Stimulated activated CD4-positive, alpha-beta T cell treated with anti-CD3 and anti-CD28 coated beads, Interleukin-15, amount 100 ng/mL, for 24 hours (primary cell): ENCODE data around the gene CUL1.

Experiments
- DNase-seq: peaks from one replicate; pipeline ENCODE4 v3.0.0-alpha.2; 2020

The CUL1 gene

DNA sequence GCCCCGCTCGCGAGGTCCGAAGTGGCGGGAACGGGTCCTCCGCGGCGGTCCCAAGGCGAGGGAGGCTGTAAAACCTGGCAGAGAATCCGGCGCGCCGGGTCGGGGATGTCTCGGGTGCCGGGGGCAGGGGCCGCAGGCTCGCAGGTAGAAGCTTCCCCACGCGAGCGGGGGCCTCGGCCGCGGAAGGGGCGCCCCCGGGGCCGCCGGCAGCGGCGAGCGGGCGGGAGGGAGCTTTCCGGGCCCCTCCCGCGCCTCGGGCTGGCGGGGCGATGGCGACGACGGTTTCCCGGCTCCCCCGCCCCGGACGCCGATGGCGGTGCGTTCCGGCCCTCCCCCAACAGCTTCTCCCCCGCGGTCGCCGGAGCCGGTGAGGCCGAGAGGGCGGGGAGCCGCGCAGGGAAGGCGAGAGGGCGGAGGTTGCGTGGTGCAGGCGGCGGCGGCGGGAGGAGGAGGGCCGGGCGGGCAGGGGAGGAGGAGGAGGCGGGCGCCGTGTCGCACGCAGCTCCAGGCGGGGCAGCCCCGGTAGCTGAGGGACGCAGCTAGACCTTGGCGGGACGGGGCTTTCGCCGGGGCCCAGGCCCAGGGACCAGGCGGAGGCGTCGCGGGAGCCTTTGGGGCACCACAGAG lies at the start of gene CUL1:
TSS of gene CUL1 (plus strand) at position 507 of the 627 bp plus-strand sequence. CDS start 31,220 bp downstream, outside the sequence.
- DNase-seq: peak; percentile 90

DNA sequence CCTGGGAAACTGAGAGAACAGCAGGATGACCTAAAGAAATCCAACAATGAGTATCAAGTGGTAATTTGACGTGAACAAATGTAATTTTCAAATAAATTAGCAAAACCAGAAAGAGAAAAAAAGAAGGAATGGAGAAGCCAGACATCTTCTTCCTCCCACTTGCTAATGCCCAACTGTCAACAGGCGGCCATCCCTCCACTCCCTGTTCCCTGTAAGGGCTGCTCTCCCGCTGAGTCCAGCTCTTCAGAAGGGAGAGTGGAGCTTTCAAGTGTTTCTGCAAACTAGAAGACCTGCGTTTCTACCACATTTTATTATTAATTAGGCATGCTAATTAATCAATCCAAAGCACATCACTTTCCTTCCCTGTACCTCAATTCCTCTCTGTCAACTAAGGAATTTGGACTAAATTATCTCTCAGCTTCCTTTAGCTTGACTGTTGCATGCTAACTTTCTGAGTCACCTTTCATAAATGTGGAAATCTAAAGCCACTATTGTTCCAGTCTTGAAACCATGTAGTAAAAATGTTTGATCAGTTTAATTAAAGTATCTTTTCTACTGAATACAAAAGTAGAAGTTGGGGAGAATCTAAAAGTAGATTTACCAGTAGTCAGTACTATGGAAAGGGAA lies 48.4 kb upstream of the CUL1 start:
- no peak for DNase-seq

DNA sequence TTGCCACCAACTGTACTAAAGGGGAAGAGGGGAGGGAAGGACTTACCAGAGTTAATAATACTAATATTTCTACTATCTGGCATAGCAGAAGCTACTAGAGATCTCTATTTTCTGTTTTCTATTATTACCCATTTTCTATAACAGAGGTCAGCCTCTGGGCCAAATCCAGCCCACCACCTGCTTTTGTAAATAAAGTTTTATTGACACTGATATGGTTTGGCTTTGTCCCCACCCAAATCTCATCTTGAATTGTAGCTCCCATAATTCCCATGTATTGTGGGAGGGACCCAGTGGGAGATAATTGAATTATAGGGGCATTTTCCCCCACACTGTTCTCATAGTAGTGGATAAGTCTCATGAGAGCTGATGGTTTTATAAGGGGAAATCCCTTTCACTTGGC lies 45.9 kb upstream of the CUL1 start:
- no peak for DNase-seq

DNA sequence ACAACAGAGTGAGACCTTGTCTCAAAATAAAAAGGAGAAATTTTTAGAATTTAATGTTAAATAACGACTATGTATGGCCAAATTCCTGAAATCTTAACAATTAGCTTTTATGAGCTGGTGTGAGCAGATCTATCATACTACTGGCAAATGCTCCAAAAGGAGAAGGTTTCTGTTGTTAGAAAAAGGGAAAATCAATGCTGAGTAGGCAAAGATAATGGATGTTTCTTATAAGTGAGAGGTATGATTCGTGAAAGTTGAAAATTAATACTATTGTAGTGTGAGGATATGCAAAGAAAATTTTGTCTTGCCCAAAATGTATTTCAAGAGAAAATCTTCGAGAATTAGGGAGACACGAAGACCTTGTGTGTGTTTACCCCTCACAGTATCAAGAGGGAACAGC lies 40.8 kb upstream of the CUL1 start:
- no peak for DNase-seq

DNA sequence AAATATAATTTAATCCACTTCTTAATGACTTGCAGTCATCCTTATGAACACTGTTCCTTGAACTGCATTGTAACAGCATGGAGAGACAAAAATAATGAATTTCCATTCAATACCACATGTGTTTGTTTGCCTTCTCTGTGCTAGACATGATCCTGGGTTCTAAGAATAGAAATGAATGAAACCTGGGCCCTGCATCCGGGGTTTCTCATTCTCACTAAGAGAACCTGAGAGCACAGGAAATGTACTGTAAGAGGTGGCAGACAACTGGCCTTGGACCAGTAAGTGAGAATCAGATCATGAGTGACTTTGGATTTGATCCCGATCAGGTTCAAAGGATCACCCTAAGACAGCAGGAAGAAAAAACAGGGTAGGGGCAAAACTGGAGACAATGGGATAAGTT lies 37.2 kb upstream of the CUL1 start:
- no peak for DNase-seq

DNA sequence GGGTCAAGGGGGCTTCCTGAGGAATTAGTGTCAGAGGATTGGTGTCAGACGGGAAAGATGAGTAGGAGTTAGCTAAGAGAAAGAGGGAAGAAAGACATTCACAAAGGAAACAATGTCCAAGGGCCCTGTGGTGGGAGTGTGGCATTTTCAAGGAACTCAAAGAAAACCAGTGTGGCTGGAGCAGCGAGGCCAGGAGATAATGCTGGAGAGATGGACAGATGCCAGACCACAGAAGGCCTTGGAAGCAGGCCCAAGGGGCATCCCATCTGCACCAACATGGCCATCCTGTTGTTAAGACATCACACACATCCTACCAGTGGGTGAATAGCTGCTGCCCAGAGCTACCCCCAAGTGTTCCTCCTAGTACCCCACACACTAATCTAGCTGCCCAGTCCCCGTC lies 36.1 kb upstream of the CUL1 start:
- DNase-seq: no peak

DNA sequence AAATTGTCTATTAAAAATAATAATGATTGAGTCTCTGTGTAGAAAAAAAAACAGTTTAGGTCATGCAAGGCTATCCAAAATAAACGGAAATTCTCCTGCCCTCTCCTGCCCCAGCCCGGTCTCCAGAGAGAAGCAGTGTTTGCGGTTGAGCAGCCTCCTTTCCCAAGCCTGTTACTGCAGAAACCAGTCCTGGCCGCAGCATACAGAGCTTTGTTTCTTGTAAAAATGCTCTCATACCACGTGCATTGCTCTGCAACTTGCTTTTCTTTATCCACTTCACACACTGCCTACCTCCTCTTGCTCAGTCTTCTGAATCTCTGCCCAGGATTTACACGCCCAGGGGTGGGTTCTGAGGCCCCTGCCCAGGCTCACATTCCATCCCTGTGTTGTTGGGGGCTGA lies 34.4 kb upstream of the CUL1 start:
- no peak for DNase-seq

DNA sequence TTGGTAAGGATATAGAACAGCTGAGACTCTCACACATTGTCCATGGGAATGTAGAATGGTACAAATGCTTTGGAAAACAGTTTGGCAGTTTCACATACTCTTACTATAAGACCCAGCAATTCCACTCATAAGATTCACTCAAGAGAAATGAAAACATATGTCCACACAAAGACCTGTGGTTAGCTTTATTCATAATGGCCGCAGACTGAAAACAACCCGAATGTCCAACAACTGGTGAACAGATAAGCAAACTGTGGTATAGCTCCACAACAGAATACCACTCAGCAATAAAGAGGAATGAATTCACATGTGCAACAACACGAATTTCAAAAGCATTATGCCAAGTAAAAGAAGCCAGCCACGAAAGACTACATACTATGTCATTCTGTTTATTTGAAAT lies 33.5 kb upstream of the CUL1 start:
- DNase-seq: no peak

DNA sequence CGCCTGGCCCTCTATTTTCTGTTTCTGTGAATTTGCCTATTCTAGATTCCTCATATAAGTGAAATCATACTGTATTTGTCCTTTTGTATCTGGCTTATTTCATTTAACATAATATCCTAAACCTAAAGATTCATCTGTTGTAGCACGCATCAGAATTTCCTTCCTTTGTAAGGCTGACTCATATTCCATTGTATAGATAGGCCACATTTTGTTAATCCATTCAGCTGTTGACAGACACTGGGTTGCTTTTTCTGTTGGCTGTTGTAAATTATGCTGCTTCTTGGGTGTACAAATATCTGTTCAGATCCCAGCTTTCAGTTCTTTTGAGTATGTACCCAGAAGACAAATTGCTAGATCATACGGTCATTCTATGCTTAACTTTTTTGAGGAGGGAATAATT lies 28.8 kb upstream of the CUL1 start:
- no peak for DNase-seq

DNA sequence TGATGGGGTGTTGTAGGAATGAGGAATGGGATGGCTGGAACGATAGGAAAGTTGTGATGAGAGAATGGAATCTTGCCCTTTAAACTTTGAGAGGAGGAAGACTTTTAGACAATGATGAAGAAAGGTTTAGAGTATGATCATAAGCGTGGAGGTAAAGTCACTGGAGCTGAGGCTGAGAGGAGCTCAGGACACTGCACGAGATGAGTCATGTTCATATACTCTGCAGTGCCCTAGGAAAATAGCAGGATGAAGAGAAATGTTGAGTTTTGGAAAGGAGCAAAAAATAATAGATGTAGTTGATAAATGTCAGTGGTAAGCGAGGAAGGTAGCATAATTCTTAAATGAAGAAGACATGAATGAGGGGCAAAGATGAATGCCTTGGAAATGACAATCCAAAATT lies 28.3 kb upstream of the CUL1 start:
- no peak for DNase-seq

DNA sequence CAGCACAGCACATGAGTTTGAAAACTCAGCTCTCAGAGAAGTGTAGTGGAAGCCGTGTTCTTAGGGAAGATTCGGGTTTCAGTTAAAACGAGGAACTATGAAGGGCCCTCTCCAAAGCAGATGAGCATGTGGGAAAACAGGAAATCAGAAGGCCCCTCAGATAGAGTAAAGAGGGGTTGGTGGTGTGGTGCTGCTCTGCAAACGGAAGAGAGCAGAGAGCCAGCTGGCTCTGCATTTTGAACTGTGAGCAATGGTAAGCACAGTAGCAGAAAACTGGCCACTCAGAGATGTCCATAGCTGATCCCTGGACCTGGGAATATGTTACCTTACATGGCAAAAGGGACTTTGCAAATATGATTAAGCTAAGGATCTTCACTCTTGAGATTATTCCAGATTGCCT lies 27.9 kb upstream of the CUL1 start:
- DNase-seq: no peak

DNA sequence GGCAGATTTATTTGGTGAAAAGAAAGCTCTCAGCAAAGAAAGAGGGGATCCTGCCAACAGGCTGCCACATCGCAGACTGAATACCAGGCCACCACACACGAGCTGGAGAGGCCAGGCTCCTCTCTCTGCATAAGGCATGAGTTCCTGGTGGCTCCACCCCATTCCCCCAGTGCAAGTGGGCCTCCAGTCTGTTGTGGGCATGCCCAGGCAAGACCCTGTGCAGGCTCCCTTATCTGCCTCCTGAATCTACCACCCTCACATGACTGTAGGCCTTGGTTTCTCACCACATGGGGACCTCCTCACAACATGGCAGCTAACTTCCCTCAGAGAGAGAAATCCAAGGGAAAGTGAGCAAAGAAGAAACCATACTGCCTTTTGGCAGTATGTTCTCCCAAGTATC lies 26.7 kb upstream of the CUL1 start:
- no peak for DNase-seq

DNA sequence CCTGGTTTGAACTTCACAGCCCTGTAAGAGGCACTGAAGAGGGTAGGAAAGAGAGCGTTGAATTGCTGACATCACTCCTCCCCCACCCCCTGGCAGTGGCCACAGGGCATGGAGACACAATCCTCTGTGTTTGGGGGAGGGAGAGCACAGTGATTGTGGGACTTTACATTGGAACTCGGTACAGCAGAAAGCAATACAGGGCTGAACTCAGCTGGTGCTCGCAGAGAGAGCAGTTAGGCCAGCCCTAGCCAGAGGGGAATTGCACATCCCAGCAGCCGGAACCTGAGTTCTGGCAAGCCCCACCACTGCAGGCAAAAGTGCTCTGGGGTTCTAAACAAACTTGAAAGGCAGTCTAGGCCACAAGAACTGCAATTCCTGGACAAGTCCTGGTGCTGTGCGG lies 24.0 kb upstream of the CUL1 start:
- DNase-seq: no peak

DNA sequence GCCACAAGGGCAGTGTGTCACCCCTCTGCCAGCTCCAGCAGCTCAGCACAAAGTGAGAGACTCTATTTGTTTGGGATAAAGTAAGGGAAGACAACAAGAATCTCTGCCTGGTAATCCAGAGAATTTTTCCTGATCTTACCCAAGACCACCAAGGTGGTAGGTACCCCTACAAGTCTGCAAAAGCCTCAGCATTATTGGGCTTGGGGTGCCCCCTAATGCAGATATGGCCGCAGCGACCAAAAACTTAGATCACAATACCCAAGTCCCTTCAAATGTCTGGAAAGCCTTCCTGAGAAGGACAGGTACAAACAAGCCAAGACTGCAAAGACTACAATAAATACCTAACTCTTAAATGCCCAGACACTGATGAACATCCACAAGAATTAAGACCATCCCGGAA lies 22.4 kb upstream of the CUL1 start:
- no peak for DNase-seq

DNA sequence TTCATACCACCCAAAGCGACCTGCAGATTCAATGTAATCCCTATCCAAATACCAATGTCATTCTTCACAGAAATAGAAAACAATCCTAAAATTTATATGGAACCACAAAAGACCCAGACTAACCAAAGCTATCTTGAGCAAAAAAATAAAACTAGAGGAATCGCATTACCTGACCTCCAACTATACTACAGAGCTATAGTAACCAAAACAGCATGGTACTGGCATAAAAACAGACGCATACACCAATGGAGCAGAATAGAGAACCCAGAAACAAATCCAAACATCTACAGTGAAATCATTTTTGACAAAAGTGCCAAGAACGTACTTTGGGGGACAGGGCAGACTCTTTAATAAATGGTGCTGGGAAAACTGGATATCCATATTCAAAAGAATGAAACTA lies 16.9 kb upstream of the CUL1 start:
- no peak for DNase-seq

DNA sequence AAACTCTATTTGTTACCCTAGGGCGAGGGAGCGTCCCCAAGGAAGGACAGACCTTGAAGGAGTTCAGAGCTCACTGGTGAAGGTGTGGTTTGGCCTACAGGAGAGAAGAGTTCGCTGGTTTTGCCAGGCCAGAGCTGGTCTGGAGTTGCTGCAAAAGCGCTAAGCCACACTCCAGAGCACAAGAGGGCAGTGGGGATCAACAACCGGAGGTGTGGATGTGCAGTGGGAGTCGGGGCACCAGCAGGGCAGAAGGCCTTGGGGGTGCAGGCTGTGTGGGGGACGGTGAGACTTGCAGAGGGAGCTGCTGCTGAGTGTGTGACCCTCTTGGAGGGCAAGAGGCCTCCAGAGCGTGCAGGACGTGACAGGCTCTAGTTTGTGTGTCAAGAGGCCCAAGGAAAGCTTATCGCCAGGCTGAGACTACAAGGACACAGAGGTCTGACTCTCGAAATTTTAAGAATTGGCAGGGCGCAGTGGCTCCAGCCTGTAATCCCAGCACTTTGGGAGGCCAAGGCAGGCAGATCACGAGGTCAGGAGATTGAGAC lies 14.3 kb upstream of the CUL1 start:
- no peak for DNase-seq

DNA sequence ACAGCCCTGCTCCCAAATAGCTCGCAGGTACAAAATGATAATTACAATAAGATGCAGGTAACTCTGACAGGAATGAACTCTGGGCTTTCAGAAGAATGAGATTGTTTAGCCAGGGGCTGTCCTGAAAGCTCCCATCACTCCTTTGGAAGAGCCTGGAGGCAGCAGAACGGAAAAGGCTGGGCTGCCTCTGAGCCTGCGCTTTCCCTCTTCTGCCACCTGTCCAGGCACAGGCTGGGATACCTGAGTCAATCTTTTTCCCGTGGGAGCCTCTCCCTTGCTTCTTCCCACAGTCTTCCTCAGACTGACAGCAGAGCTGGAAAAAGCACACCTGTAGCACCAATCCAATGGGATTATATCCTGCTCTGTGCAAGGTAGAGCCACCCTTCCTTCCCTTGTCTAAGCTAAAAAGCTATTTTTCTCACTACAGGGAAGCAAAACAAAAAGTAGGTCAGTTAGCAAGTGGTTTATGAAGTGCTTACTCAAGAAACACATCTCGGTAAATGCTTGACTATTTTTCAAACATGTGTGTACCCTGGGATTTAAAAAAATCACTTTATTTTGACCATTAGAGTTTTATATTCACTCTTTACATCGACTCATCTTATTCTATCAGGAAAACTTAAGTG lies 12.3 kb upstream of the CUL1 start:
- DNase-seq: no peak

DNA sequence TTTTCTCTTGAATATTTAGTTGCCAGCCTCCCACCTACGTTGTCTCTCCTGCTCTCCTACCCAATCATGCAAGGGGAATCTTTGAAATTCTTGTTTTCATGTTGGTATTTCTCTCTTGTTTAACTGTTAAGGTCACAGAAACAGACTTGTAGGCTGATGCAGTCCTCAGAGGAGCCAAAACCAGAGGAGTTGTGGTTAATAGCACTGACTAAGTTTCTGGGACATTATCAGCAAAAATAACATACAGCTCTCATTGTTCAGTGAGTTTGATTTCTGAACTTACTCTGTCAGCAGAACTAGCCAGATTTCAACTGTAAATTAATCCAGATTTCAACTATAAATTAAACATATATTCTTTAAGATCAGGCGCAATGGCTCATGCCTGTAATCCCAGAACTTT lies 11.1 kb upstream of the CUL1 start:
- DNase-seq: no peak

DNA sequence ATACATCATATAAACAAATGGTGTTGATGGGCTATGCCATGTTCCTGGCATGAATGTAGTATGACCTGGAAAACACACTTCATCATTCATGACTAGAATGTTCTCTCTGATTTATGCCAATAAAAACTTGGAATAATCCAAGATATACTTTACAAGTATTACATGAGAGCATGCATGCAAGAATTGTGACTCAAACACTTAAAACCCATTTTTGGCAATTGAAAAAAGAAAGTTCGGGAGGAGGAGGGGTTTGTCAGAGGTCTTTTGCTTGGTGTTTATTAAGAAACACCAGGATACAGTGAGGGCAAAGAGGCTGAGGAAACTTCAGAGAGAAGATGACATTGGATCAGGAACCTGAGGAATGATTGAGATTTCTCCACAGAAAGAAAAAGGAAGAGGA lies 10.2 kb upstream of the CUL1 start:
- DNase-seq: no peak

DNA sequence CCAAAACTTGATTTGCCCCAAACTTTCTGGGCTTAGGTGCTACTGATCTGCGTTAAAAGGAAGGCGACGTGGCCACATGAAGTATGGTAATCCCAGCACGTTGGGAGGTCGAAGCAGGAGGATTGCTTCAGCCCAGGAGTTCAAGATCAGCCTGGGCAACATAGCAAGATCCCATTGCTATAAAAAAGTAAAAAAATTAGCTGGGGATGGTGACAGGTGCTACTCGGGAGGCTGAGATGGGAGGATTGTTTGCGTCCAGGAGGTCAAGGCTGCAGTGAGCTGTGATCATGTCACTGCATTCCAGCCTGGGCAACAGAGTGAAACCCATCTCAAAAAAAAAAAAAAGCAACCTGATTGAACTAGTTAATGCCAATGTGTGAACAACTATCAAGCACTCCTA lies 5.1 kb upstream of the CUL1 start:
- DNase-seq: no peak

DNA sequence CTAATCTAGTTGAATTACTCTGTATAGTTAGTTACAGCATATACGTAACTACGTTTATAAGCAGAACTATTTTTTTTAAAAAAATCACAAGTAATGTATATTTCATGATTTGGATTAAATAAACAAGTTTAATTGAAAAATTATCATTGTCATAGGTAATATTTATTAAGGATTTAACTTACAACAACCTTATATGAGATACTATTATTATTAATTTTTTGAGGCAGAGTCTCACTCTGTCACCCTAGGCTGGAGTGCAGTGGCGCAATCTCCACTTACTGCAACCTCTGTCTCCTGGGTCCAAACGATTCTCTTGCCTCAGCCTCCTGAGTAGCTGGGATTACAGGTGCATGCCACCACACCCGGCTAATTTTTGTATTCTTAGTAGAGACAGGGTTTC lies 4.1 kb upstream of the CUL1 start:
- no peak for DNase-seq

DNA sequence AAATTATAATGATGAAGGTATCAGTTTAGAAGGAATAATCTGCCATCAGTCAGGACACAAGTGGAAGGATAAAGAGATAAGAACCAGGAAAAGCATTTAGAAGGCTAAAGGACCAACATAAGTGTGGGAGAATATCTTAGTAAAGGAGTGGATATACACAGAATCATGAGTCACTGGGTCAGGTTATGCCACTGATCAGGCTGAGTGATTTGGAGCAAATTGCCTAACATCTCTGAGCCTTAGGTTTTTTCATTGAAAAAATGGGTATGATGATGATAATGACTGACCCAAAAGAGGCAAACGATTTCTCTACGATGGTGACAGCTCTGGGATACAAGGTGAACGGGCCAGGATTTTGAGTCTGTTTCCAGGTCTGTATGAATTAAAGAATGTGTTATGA lies 2.8 kb upstream of the CUL1 start:
- no peak for DNase-seq

DNA sequence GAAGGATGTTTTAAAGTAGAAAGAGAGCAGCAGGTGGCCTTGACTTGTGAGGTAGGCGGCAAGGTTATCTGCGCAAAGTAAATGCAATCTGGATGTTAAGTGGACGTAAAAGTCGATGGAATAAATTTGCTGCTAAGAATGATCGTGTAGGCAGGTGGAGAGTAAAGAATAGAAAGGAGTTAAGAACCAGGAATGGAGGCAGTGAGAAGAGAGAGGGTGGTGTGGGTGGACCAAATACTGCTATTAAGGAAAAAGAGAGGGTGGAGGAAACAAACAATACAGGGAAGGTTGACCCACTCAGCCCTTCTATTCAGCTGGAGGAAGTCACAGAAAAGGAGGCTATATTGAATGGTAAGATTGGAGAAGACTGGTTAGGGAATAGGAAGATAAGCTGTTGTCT lies 1.9 kb upstream of the CUL1 start:
- DNase-seq: no peak

DNA sequence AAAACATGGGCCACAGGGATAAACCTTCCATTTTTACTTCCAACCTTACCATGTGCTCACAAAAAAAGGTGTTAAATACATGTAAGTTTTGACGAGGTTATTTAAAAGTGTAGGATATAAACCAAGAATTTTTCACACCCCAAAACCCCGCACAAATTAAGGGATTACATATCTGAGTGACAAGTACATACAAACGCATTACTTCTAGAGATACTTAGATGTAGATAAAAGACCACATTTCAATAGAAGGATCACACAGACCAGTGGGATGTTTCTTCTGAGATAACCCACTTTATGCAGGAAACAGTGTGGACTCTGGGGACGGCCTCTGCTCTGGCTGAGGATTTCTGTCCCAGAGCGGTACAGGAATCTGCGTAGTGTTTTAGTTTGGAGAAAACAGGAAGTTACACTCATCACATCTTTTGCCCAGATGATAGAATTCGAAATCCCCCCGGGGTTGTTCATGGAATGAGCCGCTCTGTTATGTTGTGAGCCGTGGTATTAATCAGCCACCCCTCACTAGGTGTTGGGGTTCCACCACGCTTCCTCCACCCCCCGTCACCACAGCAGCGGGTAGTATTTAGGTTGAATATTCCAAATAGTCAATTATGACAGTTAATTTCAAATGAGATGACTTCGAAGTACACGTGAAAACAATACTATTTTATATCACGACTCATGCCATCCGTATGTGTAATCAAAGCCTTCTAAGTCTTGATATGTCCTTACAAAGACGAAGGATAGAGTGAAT lies 1.3 kb upstream of the CUL1 start:
- DNase-seq: peak; percentile 81
